HG03558 (cell line): ENCODE results near the gene AGK.
"Not testable (repeated sequence)": the region's sequence is repeated elsewhere in the genome, so short reads cannot be mapped to it uniquely, and the experiment has no call there.

Source experiments
- ATAC-seq: cut with Tn5 transposase; IDR thresholded peaks from one replicate; pipeline ENCODE4 v1.9.1; 2021; ENCODE audit warnings: moderate number of reproducible peaks; ENCODE audit not compliant: unreplicated experiment; ENCODE audit errors: extremely low read depth

AGK gene

DNA sequence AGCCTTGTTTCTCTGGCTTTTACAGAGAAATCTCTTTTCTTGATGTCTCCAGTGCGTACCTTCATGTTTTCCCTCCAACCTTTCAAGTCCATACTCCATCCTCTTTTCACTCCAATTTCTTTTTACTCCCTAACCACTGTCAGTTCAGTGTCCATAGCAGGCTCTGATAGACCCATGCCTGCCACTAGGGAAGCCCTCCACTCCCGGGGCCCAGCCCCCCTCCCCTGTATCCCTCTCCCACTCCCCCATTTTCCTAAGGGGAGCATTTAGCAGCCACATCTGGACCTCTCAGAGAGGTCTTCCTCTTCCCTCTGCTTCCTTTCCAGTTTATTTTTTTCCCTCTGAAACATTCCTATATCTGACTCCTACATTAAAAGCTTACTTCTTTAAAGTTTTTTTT lies 117.6 kb downstream of the AGK start:
- ATAC-seq, result no peak

DNA sequence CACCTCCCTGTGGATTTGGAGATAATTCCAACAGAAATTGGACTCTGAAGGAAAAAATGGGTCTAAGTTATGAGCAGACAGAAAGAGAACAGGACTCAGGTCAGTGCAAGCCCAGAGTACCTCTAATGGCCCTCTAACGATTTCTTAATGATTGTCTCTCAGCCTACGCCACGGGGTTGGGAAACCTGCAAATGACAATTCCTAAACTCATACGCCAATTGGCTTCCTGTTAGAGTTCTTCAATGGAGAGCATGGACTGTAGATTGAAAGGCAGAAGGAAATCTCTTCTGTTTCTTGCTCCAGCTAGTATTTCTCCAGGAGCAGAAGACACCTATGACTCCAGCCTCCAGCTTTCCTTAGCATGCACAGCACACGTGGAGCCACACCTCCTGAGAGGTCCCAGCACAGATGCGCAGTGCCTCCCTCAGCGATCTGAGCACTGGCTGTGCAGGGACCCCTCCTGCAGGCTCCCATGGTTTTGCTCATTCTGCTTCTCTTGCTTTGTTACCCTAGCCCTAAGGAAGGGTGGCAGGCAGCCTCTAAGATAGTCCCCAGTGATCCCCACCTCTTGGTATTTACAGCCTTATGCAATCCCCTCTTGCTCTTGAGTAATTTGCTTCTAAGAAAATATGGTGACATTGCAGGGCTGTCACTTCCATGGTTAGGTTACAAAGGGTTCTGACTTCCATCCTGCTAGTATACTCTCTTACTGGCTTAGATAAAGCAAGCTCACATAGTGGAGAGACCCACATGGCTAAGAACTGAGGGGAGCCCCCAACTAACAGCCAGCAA lies 120.7 kb downstream of the AGK start:
- ATAC-seq, result no peak

GRCh38 chr7:141673346-141673745 lies 122.1 kb downstream of the AGK start:
- ATAC-seq, result no peak

GRCh38 chr7:141674171-141674671 lies 123.0 kb downstream of the AGK start:
- no peak for ATAC-seq

DNA sequence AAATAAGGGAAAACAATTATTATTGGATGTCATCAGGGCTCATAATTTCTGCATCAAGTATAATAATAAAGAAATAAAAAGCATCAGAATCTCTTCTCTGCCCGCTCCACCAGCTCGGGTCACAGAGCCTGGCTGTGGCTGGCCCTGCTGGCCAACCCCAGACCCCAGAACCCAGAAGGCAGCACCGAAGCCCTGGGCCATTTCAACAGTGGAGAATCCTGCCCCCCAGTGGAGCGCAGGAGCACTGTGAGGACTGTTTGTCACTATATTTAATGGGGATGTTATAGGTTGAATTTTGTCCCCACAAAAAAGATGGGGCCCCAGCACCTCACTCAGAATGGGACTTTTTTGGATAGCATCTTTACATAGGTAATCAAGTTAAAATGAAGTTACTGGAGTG lies 123.5 kb downstream of the AGK start:
- ATAC-seq, result no peak

GRCh38 chr7:141675436-141676215 lies 124.4 kb downstream of the AGK start:
- ATAC-seq, result no peak

- ATAC-seq, result no peak
Measured at GRCh38 chr7:141676618-141677017, 125.4 kb downstream of the AGK start.

DNA sequence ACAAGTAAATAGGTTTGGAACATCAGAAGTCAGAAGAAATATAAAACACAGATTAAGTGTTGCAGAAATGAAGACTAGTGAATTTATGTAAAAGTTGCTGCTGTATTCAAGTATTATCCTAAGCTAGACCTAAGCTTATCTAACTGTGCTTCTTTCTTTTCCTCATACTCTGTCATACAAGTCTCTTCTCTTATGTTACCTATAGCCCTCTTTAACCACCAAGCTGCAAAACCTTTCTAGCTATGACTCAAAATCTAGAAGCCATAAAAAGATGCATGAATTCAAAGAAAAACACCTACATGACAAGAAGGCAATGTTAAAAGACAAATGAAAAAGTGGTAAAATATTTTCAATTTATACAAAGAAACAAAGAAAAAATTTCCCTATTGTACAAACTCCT lies 127.8 kb downstream of the AGK start:
- peak; percentile 61 for ATAC-seq

- no peak for ATAC-seq
Measured at GRCh38 chr7:141685285-141686023, 134.2 kb downstream of the AGK start.

GRCh38 chr7:141686074-141686473 lies 134.9 kb downstream of the AGK start:
- ATAC-seq, result no peak

DNA sequence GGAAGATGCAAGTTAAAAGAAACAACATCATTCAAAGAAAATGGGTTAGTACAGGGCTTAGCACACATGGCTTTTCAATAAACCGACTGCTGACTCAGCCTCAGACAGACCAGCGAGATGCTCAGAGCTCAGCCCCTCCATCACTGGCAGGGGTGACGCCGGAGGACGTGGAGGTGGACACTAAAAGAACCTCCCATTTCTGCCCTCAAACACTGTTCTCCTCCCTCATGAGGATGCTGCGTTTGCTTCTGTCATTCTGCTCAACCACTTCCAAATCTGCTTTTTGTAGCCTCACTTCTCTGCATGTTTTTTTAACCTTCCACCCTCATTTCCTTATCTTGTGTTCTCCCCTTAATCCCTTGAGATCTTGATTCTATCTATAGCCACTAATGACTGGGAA lies 135.5 kb downstream of the AGK start:
- no peak for ATAC-seq

GRCh38 chr7:141688043-141688442 lies 136.8 kb downstream of the AGK start:
- no peak for ATAC-seq

- not testable (repeated sequence) for ATAC-seq
Measured at GRCh38 chr7:141689072-141689825, 138.0 kb downstream of the AGK start.

- no peak for ATAC-seq
Measured at GRCh38 chr7:141691540-141691939, 140.3 kb downstream of the AGK start.

DNA sequence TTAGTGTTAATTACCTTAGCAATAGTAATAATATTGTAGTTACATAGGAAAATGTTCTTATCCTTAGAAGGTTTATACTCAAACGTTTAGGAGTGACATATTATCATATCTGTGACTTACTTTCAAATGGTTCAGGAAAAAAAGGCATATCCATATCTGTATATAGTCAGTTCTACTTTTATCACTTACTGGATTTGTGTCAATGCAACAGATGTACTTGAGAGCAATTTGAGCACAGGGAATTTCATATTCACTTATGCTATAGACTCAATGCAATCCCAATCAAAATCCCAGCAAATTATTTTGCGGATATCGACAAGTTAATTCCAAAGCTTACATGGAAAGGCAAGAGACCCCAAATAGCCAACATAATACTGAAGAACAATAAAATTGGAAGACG lies 140.8 kb downstream of the AGK start:
- ATAC-seq, result no peak

GRCh38 chr7:141693082-141693481 lies 141.9 kb downstream of the AGK start:
- no peak for ATAC-seq

- no peak for ATAC-seq
Measured at GRCh38 chr7:141695803-141696289, 144.6 kb downstream of the AGK start.

DNA sequence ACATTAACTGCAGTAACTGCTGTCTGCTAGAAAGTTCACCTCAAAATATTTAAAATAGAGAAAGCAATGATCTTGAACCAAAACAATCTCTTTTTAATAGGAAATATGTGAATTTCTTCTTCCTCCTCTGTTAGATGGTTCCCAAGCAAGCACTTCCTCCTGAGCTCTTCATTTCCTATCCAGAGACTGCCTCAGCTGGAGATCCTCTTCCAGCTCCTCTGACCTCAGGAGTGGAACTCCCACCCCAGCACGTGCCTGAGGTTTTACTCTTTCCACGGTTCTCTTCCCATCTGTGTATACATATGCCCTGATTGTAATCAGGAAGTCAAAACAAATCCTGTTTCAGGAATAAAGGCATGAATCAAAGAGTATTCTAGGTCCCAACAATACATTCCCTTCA lies 145.1 kb downstream of the AGK start:
- no peak for ATAC-seq

DNA sequence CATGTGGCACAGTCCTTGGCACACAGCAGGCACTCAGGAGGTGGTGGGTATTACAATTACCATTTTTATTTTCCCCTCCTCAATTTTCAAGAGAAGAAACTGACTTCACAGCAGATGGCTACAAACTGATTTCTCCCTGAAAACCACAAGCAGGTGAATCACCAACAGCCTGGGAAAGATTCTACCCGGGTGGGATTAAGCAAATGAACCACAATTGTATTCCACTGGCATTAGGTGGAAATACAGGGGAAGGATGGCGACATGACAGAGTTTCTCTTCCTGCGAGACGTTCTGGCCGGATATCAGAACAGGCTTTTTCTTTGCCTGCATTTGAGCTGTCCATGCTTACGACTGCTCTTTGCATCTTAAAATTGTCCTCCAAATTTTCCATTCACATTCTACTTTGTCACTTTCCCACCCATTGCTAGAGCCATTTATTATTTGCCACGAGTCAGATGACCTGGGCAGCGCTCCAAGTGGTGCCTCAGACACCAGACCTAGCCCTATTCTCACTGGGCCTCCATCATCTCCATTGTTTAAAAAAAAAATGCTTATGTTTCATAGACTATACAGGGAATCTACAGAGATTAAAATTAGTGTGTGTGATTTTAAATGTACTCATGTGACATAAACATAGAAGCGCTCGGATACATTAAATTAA lies 146.1 kb downstream of the AGK start:
- no peak for ATAC-seq
